Left ventricle myocardium inferior (tissue), 1 donor: Measurements from ENCODE around the gene VPS29. TPM values are rescaled to one million over a fixed set of nuclear protein-coding genes. Genes with fewer than 3 reads are reported as not detected.
A peak's percentile ranks its signal among the peaks of the same experiment; 100 is the strongest.

Experiments used
- DNase-seq: peaks from one replicate; pipeline ENCODE4 v3.0.0-alpha.2; 2020
- H3K27ac ChIP-seq: fragments of 200-600 bp; replicated peaks from 2 replicates; pipeline ENCODE4 v1.8.0; 2021
- H3K27me3 ChIP-seq: fragments of 200-600 bp; 2 replicates; pipeline ENCODE4 v1.8.0; 2021; ENCODE audit warnings: low read depth
- H3K36me3 ChIP-seq: fragments of 200-600 bp; 2 replicates; pipeline ENCODE4 v1.8.0; 2021
- H3K4me1 ChIP-seq: fragments of 200-600 bp; 2 replicates; pipeline ENCODE4 v1.8.0; 2021
- H3K4me3 ChIP-seq: fragments of 200-600 bp; 2 replicates; pipeline ENCODE4 v1.8.0; 2021; ENCODE audit warnings: mild to moderate bottlenecking, moderate library complexity
- H3K9me3 ChIP-seq: fragments of 200-600 bp; replicated peaks from 2 replicates; pipeline ENCODE4 v1.8.0; 2021
- CTCF ChIP-seq: fragments of 200-600 bp; IDR thresholded peaks from 2 replicates; pipeline ENCODE4 v1.8.0; 2021; ENCODE audit warnings: antibody characterized with exemption, mild to moderate bottlenecking, borderline replicate concordance
- intact Hi-C: fragments of 100-400 bp; cut with micrococcal nuclease; formaldehyde crosslinking; loops from one replicate; pipeline ENCODE4 v1.11.0; 2022
- long read RNA-seq: library from polyadenylated mRNA; unstranded; transcript quantifications from one replicate; pipeline ENCODE4 v2.0.0, GENCODE V29; 2021
- total RNA-seq: library from RNA; stranded (reverse); fragmentation: NEBNext Ultra II Directional; extraction: Animal tissue kit (Norgen Biotek cat#: 25700); gene quantifications from one replicate; pipeline ENCODE4 v1.2.1, GENCODE V29; 2021
- donor health status: DM: no; HTN: yes; CAD: no; lungs with severe emphysema.

The VPS29 gene
- total RNA-seq, result 91.1 TPM
- long read RNA-seq, transcript VPS29-206 (4 exons, 1,523 nt), result major isoform, 45 of 64 reads
- long read RNA-seq, partial matches to known transcripts, result 1 of 64 reads
- long read RNA-seq, other reads (novel, unspliced or antisense), result 18 of 64 reads

- no peak for TF ChIP-seq CTCF
- intact Hi-C loops, result no loop called here
- H3K9me3 ChIP-seq, result no peaks in the 10 kb centered on the region
Observed at GRCh38 chr12:110501752-110502738, at the start of gene VPS29, which contains the start of gene RAD9B. VPS29 (minus strand) TSS chr12:110502111; CDS start chr12:110502051, 60 bp downstream. RAD9B (plus strand) TSS chr12:110502331; CDS start chr12:110502338, 7 bp downstream.

GRCh38 chr12:110550981-110551380 is 49.1 kb upstream of the VPS29 start:
- peaks cover 96% of the 10 kb centered on the region for H3K4me1 ChIP-seq
- H3K4me3 ChIP-seq, result no peak overlapping the region
- H3K27me3 ChIP-seq, result no peaks in the 10 kb centered on the region
- TF ChIP-seq CTCF, result no peak
- peak overlapping the region; percentile 87 for H3K27ac ChIP-seq
- H3K36me3 ChIP-seq, result peaks cover 12% of the 10 kb centered on the region
- no peak for DNase-seq
- intact Hi-C loops, result no loop called here
- H3K9me3 ChIP-seq, result no peaks in the 10 kb centered on the region

More at GRCh38 chr12:110501752-110502738, at the start of gene VPS29, which contains the start of gene RAD9B:
- H3K4me1 ChIP-seq, result peaks cover 51% of the 10 kb centered on the region
- no peaks in the 10 kb centered on the region for H3K36me3 ChIP-seq
- peak; percentile 99 for DNase-seq
- peak within 1 kb of the TSS; percentile 93 for H3K27ac ChIP-seq
- peak within 1 kb of the TSS; percentile 98 for H3K4me3 ChIP-seq
- no peaks in the 10 kb centered on the region for H3K27me3 ChIP-seq

- Histone ChIP-seq H3K27ac (peak overlapping the region; percentile 87), H3K9me3 (no peaks in the 10 kb centered on the region), H3K4me3 (no peak overlapping the region), H3K36me3 (peaks cover 20% of the 10 kb centered on the region), H3K4me1 (peaks cover 96% of the 10 kb centered on the region), H3K27me3 (no peaks in the 10 kb centered on the region)
- DNase-seq, result no peak
- TF ChIP-seq CTCF, result no peak
- intact Hi-C loops, result no loop called here
Observed at GRCh38 chr12:110549716-110550115, 47.8 kb upstream of the VPS29 start.

GRCh38 chr12:110548678-110549077 is 46.8 kb upstream of the VPS29 start:
- Histone ChIP-seq H3K4me1 (peaks cover 96% of the 10 kb centered on the region), H3K9me3 (no peaks in the 10 kb centered on the region), H3K36me3 (peaks cover 26% of the 10 kb centered on the region), H3K4me3 (peak overlapping the region; percentile 47), H3K27me3 (no peaks in the 10 kb centered on the region), H3K27ac (peak overlapping the region; percentile 87)
- no peak for TF ChIP-seq CTCF
- intact Hi-C loops, result no loop called here
- no peak for DNase-seq

- peaks cover 98% of the 10 kb centered on the region for H3K4me1 ChIP-seq
Observed at GRCh38 chr12:110547090-110547489, 45.2 kb upstream of the VPS29 start.

More at GRCh38 chr12:110547090-110547489, 45.2 kb upstream of the VPS29 start:
- no peak for TF ChIP-seq CTCF
- no peaks in the 10 kb centered on the region for H3K9me3 ChIP-seq
- no peak for DNase-seq
- H3K27me3 ChIP-seq, result no peaks in the 10 kb centered on the region
- H3K27ac ChIP-seq, result peak overlapping the region; percentile 87
- peaks cover 29% of the 10 kb centered on the region for H3K36me3 ChIP-seq
- intact Hi-C loops, result no loop called here
- peak overlapping the region; percentile 47 for H3K4me3 ChIP-seq
